NCI-H526 (cell line): ENCODE measurements around the gene EVC.

Source experiments
- DNase-seq, 2 experiments: peaks; one replicate each; lab custom pipeline; 2025; lab: John Stamatoyannopoulos, UW

EVC gene

DNA sequence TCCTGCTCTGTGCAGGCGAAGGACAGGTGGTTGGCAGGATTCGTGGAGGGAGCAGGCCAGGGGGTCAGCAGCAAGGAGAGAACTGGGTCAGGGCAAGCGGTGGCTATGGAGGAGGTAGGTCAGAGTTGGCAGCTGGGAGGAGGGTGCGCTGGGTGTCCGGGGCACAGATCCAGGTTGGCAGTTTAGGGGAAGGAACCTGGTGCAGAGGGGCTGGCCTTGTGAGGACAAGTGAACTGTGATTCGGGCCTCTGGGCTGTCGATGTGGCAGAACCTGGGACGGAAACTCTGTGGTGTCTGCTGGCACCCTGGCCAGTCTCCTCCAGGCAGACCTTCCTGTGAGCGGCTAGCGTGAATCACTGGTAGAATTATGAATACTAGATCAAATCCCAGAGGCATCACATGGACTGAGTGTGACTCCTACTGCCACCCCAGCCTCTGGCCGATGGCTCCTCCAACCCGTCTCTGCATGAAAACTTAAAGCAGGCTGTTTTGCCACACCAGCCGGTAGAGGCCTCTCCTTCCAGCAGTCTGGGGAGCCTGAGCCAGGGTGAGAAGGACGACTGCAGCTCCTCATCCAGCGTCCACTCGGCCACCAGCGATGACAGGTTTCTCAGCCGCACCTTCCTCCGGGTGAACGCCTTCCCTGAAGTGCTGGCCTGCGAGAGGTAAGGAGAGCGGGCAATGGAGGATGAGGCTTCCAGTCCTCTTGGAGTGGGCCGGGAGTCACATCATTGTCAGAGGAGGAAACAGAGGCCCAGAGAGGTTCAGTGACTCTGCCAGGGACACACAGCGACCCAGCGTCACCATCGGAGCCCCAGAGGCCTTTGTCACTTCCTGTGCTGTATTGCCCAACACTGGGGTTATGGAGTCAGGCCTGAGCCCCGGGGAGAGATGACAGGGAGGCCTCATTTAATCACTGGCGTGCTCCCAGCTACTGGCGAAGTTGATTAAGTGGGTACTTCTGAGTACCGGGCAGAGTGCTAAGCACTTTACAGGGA, 20.3 kb downstream of the EVC start:
- DNase-seq = no peak

DNA sequence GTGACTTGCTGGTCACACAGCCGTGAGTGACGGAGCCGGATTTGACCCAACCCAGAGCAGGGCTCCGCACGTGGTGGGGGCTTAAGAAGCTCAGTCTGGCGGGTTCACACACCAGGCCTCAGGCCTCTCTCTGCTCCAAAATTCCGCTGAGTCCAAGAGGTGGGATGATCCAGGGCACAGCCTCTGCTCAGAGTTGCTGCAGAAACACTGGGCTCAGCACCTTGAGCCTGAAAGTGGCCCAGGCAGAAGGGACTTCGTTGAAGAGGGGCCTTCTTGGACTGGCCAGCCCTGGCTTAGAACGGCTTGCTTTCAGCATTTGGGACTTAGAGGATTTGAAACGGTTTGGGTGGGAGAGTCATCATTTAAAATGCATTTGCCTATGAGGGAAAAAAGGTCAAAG, 21.2 kb downstream of the EVC start:
- DNase-seq = no peak

DNA sequence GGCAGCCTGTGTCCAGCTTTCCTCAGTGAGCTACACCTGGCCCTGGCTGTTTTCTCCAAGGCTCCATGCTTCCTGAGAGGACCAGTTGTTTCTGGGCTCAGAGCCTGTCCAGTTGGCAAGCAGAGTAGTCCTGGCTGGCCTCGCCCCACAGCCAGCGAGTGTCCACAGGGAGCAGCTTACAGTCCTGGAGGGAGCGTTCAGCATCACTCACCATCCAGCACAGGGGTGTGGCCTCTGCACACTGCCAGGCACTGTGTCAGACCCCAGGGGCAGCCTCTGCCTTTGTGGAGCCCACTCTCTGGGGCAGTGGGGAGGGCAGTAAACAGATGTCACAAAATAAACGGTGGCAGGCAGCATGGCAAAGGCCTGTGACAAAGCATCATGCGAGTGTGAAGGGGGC, 23.9 kb downstream of the EVC start:
- no peak for DNase-seq

DNA sequence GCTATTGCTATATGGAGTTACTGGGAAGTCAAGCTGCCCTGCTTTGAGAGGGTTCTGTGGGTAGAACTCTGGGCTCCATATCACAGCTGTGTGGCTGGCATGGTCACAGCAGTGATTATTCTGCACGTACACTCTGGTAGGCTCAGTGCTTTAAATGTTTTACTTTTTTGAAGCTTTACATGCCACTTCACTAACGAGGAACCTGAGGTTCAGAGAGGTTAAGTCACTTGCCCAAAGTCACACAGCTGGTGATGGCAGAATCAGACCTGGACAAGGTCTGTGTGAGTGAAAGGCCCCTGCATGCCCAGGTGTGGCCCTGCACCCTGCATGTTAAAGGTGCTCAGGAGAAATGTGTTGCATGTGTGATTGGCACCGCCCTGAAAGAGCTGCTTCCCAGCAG, 24.5 kb downstream of the EVC start:
- DNase-seq = no peak

DNA sequence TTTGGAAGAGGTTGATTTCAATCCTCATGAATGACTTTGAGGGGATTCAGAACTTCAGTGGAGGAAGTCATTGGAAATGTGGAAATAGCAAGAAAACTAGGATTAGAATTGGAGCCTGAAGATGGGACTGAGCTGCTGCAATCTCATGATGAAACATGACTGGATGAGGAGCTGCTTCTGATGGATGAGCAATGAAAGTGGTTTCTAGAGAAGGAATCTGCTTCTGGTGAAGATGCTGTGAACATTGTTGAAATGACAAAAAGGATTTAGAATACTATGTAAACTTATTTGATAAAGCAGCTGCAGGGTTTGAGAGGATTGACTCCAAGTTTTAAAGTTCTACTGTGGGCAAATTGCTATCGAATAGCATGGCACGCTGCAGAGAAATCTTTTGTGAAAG, 27.1 kb downstream of the EVC start:
- DNase-seq = no peak

DNA sequence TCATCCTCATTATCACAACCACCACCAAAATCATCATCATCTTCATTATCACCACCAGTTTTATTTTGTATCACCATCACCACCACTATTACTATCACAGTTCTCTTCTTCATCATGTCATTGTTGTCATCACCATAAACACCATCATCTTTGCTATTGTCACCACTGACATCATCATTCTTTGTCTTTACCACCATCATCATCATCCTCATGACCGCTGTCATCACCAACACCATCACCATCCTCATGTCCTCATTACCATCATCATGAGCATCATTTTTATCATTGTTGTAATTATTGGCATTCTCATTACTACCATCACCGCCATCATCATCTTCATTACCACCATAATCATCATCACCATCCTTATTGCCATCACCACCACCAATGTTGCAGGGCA, 31.4 kb downstream of the EVC start:
- DNase-seq = no peak

DNA sequence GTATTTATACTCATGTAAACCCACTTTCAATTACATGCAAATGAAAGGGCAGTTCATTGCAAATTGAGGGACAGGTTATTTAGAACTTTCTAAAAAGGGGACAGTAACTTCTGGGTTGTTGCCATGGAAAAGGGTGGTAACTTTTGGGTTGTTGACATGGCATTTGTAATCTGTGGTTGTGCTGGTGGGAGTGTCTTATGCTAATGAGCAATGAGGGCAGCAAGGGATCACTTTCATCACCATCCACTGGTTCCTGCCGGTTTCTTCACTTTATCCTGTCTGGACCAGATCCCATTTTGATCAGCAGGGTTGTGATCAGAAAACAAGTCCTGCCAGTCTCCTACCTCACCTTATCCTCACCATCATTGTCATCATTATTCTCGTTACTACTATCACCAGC, 32.0 kb downstream of the EVC start:
- DNase-seq = no peak

DNA sequence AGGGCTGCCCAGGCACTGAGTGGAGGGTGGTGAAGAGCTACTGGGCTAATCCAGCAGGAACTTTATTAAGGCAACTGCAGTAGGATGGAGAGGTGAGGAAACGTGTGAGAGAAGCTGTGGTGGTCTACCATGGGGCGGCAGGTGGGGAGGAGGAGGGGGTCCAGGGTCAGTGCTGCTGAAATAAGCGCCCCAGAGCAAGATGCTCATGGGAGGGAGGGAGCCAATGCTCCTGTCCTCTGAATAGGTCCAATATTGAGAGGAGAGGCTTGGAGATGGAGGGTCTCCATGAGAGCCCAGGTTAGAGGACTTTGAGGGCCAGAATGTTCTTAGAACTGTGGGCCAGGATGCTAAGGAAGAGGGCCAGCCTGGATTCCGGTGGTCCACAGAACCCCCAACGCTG, 35.2 kb downstream of the EVC start:
- no peak for DNase-seq

DNA sequence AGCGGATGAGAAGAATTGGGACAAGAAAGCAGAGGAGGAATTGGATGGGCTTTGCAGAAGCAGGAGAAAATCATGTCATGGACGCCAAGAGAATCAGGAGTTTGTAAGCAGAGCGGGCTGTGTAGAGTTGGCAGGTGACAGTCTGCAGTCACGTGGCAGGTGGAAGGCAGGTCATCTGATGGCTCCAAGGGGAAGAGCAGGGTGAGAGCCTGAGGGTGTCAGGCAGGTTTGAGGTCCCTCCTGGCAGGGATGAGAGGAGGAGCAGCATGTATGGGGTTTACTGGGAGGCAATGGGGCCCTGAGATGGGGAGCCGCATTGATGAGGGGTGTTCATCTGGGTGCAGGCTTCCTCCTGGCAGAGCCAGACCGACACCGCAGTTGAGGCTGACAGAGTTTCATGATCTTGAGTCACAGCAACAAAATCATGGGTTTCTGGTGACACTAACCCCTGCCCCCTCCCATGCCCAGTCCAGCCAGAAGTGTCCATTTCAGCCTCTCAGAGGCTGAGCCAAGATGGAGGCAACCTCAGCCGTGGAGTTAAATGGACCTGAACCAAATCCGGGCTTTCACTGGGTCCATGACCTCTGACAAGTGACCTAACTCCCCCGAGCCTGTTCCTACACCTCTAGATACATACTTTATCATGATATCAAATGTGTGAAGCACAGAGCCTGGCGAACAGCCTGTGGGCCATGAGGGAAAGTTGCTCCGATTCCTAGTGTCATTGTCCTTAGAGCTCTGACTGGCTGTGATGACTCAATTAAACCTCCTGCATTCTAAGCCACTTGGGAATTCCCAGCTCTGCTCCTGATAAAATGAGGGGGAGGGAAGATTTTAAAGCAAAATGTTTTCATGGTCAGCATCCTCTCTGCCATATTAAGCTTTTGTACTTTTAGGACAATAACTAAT, 36.1 kb downstream of the EVC start:
- no peak for DNase-seq

DNA sequence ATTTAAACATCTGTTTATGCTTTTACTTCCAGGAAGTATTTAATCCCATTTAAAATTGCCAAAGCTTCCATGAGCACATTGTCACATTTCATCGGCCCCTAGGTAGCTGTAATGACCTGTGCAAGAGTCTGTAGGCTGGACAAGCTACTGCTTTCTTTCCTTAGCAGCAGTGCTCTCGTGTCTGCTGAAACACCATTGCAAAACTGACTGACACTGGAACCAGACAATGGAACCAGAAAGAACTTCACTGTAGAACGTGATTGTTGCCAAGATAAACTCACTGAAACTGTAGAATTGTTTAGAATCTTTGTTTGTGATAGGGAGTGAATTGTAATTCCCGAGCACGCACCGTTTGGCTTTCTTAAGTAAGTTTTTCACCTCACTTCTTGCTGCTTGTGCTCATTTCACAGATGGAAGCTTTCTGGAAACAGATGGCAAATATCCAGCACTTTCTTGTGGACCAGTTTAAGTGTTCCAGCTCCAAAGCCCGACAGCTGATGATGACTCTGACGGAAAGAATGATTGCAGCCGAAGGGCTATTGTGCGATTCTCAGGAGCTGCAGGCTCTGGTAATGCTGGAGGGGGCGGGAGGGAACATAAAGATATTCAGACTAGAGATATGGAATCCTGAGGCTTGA, 36.9 kb downstream of the EVC start:
- no peak for DNase-seq

DNA sequence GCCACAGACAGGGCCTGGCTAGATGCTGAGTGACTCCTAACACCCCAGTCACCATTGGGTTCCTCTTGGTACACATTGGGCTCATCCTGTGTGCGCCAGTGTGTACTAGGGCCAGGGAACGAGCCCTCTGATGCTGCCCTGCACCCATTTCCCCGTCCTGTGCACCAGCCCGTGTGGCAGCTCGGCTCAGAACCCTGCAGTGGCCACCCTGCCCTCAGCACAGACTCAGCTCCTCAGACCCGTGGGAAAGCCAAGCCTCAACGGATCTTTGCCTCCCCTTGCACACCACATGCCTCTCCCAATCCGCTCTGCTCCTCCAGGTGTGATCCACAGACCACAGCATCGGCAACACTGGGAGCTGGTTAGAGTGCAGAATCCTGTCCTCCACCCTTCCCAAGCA, 38.6 kb downstream of the EVC start:
- DNase-seq = no peak

DNA sequence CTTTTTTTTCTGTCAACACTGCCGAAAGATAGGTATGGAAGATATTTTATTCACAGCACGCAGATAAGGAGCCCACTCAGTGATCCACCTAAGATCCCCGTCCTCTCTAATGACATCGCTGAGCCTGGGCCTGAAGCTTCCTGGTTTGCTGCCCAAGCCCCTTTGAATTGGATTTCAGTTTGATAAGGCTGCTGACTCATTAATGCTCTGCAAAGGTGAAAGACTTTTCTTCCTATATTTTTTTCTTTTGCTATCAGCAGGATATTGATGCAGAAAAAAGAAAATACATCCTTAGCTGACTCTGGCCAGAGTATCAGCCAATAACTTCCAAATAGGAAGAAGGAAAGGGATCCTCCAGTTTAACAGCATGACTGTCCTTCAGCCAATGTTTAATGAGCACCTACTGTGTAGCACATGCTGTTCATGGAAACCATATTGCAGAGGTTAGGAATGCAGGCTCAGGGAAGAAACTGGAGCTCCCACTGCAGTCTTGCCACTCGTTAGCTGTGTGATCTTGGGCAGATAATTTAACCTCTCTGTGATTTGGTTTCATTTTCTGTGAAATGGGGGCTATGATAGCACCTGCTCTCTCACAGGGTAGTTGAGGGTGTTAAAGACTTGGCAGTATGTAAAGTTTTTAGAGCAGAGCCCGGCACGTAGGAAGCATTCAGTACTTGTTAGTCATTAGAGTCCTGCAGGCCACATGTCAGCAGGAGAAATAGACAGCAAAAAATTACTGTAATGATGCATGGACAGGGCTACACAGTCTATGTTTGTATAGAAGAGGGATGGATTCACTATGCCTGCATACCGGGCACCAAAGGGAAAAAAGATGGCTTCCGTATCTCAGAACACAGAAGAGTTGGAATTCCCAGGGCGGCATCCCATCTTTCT, 39.3 kb downstream of the EVC start:
- DNase-seq = no peak

DNA sequence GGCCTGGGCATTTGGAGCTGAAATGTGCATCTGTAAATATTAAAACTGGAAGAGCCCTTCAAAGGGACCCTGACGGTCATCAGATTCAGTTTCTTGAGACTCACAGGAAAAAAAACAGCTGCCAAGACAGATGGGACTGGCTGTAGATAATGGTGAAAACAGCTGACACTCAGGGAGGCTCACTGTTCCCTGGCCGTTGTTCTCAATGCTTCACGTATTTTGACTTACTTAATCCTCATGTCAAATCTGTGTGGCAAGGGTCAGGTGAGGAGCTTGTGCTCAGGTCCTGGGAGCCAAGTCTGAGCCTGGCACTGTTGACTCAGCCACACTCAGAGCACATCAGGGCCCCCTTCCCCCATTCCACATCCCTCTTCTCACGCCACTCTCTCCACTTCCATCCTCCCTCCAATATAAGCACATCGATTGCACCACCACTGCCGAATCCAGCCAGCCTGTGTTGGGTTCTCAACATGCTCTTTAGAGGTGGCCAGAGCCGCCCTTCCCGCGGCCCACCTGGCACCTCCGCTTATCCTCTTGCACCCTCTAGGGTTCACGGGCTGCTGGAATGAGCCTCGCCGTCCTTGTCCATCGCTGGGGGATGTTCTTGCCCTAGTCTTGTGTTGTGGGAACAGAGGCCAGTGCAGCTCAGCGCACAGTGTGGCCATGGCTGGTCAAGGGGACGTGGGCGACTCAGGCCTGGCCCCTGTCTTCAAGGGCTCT, 40.1 kb downstream of the EVC start:
- DNase-seq = no peak

DNA sequence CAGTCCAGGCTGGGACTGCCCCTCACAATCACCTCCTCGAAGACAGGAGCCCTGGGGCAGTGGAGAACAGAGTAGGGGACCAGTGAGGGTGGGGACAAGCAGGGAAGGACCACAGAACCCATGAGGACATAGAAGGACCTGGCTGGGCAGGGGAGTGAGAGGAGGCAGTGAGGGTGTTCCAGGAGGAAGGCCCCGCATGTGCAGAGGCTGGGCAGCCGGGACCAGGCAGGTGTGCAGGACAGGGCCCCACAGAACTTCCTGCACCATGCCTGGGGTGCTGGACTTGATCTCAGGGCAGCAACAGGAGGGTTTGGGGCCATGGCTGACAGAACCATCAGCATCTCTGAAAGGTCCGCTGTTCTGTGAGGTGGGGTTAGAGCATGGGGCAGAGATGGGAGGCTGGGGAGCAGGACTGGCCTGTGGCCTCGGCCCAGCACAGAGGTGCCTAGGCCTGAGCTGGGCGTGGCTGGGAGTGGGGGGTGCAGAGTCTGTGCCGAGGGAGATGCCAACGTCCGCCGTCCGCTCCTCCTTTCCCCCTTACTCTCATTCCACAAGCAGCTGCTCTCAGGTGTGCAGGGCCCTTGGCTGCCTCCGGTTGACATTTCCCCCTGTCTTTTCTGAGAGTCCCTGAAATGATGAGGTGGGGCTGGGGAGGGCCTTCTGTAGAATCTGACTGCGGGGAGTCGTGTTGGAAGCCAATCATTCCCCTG, 40.8 kb downstream of the EVC start:
- no peak for DNase-seq

DNA sequence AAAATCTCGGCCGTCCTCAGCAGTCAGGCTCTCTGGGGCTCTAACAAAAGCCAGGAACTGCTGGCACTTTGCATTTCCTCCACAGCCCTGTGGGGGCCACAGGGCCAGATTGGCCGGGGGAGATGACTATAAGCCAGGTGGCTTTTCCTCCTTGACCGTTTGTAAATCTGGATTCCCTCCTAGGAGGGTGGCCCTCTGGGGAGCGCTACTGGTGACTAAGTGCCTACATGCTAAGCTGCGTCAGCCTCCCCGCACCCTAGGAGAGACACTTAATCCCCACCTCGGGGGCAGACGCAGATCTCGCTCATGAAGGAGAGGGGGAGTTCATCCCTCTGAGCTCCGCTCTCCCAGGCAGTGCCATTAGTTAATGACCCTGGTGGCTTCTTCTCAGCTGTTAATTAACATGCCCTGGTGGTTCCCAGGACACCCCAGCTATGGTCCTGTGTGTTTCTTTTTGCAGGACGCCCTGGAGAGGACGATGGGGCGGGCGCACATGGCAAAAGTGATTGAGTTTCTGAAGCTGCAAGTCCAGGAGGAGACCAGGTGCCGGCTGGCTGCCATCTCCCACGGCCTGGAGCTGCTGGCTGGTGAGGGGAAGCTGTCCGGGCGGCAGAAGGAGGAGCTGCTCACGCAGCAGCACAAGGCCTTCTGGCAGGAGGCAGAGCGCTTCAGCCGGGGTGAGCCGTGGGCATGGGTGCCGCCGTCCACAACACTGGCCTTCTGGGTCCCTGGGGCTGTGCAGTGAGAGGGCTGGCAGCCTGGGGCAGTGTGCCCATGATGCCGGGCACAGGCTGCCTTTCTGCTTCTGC, 41.6 kb downstream of the EVC start:
- DNase-seq = no peak

DNA sequence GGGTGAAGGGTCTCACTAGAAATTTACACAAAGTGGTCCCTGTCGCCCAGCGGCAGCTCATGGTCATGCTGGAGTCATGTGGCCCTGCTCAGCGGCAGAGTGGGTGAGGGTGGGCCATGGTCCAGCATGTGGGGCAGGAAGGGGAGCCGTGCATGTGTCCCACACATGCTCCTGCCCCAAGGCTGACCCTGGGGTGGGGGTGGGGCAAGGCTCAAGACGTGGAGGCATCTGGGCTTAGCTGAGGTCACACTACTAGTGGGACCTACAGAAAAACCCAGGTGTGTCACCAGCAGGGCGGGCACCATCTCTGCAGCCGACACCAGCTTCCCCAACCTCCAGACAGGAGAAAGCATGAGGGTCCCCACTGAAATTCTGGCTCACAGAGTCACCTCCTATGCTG, 42.4 kb downstream of the EVC start:
- no peak for DNase-seq

DNA sequence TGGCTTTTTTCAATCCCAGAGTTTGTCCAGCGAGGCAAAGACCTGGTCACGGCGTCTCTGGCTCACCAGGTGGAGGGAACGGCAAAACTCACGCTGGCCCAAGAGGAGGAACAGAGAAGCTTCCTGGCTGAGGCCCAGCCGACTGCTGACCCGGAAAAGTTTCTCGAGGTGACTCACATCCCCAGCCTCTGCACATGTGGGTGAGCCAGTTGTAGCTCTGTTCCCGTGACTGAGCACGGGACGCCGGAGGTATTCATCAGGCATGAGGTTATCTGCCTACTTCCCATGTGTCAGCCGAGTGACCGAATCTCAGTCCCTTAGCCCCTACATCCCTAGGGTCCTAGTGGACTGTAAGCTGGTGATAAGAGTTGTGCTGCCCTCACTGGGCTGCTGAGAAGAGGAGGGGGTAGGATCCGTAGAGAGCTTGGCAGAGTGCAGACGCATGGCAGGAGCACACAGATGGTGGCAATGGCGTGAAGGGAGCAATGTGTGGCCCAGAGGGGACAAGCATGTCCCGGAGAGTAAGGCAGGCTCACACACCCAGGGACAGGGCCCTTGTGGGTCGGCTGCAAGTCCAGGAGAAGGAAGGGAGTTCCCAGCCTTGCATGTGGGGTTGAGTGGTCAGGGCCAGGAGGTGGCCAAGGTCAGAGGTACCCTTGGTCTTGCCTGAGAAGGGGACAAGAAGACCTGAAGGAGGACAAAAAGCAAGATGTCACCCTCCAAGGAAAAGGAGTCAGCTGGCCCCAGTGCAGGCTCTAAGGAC, 42.9 kb downstream of the EVC start:
- no peak for DNase-seq

DNA sequence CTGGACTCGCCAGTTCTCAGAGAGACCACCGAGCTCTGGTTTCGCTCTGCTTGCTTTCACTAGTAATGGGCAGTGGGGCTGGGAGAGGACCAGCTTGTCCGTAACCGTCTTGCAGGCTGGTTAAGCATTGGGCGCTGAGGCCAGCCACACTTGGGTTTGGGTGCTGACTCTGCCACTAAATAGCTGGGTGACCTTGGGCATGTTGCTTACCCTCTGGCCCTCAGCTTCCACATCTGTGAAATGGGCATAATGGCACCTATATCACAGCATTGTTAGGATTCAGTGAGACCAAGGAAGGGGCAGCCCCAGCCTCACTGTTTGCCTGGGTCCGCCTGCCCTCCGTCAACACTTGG, 43.5 kb downstream of the EVC start:
- no peak for DNase-seq

DNA sequence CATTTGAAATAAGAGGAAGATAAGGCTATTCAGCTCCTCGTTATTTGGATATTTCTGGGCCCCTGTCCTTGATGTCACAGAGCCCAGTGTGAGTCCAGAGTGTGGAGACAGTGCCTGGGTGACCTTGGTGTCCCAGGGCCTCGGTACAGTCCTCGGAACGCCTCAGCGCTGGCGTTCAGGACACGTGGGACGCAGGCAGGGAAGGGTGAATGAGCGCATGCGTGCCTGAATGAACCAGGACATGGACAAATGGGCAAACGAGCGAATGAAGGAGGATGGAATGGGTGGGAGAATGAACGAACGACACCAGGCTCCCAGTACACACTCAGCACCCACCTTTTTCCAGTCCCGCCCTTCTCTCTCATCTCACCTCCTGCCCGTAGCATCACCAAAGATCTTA, 44.2 kb downstream of the EVC start:
- DNase-seq = no peak
